ENCODE data around the gene CD70.
"Not testable (repeated sequence)": the region's sequence is repeated elsewhere in the genome, so short reads cannot be mapped to it uniquely, and the experiment has no call there.

CD70 gene

GRCh38 chr19:6568010-6568526 is 22.9 kb downstream of the CD70 start:
- no peak for DNase-seq
- Histone ChIP-seq H3K4me3 (ENCODE audit: low read depth, low read length) (no peak overlapping the region), H3K36me3 (no peaks in the 10 kb centered on the region), H3K27me3 (ENCODE audit: insufficient read depth, low read depth, severe bottlenecking) (peaks cover 4% of the 10 kb centered on the region), H3K9me3 (ENCODE audit: severe bottlenecking) (peaks cover 10% of the 10 kb centered on the region), H3K27ac (no peak overlapping the region)
- TF ChIP-seq CTCF (IDR thresholded peaks at IDR 0.05; ENCODE audit: low read depth, low read length), result no peak

- H3K36me3 ChIP-seq; H3K27me3 ChIP-seq (ENCODE audit: insufficient read depth, low read depth, severe bottlenecking); H3K27ac ChIP-seq; H3K4me3 ChIP-seq (ENCODE audit: low read depth, low read length); DNase-seq; H3K9me3 ChIP-seq (ENCODE audit: severe bottlenecking): not testable (repeated sequence)
Measured at GRCh38 chr19:6566727-6567126, 24.2 kb downstream of the CD70 start.

- H3K36me3 ChIP-seq, result no peaks in the 10 kb centered on the region
- H3K4me3 ChIP-seq (ENCODE audit: low read depth, low read length), result no peak overlapping the region
- no peak overlapping the region for H3K27ac ChIP-seq
- TF ChIP-seq CTCF (IDR thresholded peaks at IDR 0.05; ENCODE audit: low read depth, low read length), result no peak
- no peak for DNase-seq
- H3K9me3 ChIP-seq (ENCODE audit: severe bottlenecking), result peaks cover 3% of the 10 kb centered on the region
- peaks cover 4% of the 10 kb centered on the region for H3K27me3 ChIP-seq (ENCODE audit: insufficient read depth, low read depth, severe bottlenecking)
Measured at GRCh38 chr19:6564393-6564792, 26.6 kb downstream of the CD70 start.

- DNase-seq; H3K27ac ChIP-seq; H3K4me3 ChIP-seq (ENCODE audit: low read depth, low read length); H3K27me3 ChIP-seq (ENCODE audit: insufficient read depth, low read depth, severe bottlenecking); H3K36me3 ChIP-seq; H3K9me3 ChIP-seq (ENCODE audit: severe bottlenecking): not testable (repeated sequence)
Measured at GRCh38 chr19:6562437-6562836, 28.5 kb downstream of the CD70 start.

GRCh38 chr19:6556480-6557195 is 34.3 kb downstream of the CD70 start:
- no peak for DNase-seq
- Histone ChIP-seq H3K9me3 (ENCODE audit: severe bottlenecking) (no peaks in the 10 kb centered on the region), H3K27ac (no peak overlapping the region), H3K36me3 (no peaks in the 10 kb centered on the region), H3K4me3 (ENCODE audit: low read depth, low read length) (no peak overlapping the region), H3K27me3 (ENCODE audit: insufficient read depth, low read depth, severe bottlenecking) (no peaks in the 10 kb centered on the region)
- no peak for TF ChIP-seq CTCF (IDR thresholded peaks at IDR 0.05; ENCODE audit: low read depth, low read length)

GRCh38 chr19:6556043-6556449 is 34.9 kb downstream of the CD70 start:
- no peak for TF ChIP-seq CTCF (IDR thresholded peaks at IDR 0.05; ENCODE audit: low read depth, low read length)
- Histone ChIP-seq H3K4me3 (ENCODE audit: low read depth, low read length) (no peak overlapping the region), H3K9me3 (ENCODE audit: severe bottlenecking) (peaks cover 3% of the 10 kb centered on the region), H3K27me3 (ENCODE audit: insufficient read depth, low read depth, severe bottlenecking) (no peaks in the 10 kb centered on the region), H3K36me3 (no peaks in the 10 kb centered on the region), H3K27ac (no peak overlapping the region)
- DNase-seq, result no peak

Data from WERI-Rb-1 (cell line).